HG03108 (cell line): ENCODE results near the gene IGFL2.
"Not testable (repeated sequence)": the region's sequence is repeated elsewhere in the genome, so short reads cannot be mapped to it uniquely, and the experiment has no call there.

Source experiments
- ATAC-seq: cut with Tn5 transposase; IDR thresholded peaks from one replicate; pipeline ENCODE4 v1.9.1; 2021; ENCODE audit warnings: moderate library complexity; ENCODE audit not compliant: unreplicated experiment

The IGFL2 gene

DNA sequence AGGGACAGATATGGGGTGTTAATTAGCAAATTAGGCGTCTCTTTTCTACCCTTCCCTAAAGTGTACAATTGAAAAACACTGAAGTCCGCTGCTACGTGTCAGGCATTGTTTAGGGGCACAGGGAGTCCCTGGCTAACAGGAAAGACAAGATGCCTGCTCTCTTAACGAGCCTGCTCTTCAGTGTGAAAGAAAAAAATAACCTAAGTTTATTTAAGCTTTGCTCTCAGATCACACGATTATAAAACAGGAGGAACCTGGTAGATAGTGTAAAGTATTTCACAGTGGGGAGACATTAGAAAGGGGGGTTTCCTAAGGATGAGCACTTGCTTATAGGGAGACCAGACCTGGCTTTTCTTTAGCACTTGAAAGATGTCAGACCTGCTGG, 38.7 kb downstream of the IGFL2 start:
- no peak for ATAC-seq

DNA sequence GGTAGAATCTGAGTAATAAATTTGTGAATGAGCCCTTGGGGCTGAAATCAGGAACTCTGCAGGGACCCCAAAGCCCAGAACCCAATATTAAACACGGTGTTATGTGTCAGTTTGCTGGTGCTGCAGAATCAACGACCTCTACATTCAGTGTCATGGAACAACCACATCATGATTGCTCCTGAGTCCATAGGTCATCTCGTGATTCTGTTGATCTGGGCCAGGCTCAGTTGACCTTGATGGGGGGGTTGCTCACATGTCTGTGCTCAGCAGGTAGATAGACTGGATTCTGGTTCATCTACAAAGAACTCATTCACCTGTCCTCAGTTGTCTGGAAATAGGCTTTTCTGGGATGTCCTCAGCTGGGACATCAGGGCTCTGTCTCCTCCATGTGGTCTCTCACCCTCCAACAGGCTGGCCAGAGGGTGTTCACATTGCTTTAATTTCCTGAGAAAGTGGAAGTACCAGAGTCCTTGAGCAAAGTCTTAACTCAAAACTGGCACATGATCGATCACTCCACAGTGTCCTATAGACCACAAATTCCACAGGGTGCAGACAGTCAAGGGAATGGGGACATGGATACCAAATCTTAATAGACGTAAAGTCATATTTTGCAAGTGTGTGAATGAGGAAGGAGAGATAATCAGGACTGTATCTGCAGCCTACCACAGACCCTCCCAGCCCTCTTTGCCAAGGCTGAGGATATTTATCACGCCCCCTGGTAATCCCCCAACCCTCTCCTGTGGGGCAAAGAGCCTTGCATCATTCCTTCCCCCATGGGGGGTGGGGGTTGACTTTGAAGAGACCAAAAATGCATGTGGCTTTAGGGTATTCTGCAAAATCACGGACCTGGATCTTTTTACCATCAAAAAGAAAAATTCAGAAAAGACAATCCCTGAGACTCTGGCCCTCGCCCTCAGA, 42.2 kb downstream of the IGFL2 start:
- ATAC-seq: no peak

- ATAC-seq: no peak
Observed at GRCh38 chr19:46191356-46191755, 43.3 kb downstream of the IGFL2 start.

GRCh38 chr19:46191972-46192371, 43.9 kb downstream of the IGFL2 start:
- no peak for ATAC-seq

- ATAC-seq: not testable (repeated sequence)
Observed at GRCh38 chr19:46192626-46192991, 44.6 kb downstream of the IGFL2 start.

DNA sequence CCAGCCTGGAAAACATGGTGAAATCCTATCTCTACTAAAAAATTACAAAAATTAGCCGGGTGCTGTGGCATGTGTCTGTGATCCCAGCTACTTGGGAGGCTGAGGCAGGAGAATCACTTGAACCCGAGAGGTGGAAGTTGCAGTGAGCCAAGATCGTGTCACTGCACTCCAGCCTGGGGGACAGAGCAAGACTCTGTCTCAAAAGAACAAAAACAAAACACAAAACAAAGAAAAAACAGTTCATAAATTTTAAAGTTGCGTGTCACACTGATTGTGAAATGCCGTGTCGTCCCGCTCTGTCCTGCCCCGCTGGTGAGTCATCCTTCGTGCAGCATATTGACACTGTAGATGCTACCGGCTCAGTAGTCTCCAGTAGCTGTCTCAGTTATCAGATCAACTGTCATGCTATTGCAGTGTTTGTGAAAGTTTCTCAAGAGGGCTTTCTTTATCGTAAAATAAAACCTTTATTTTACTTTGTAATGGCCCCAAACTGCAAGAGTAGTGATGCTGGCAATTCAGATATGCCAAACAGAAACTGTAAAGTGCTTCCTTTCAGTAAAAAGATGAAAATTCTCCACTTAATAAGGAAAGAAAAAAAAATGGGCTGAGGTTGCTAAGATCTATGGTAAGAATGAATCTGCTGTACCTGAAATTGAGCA, 45.1 kb downstream of the IGFL2 start:
- no peak for ATAC-seq

DNA sequence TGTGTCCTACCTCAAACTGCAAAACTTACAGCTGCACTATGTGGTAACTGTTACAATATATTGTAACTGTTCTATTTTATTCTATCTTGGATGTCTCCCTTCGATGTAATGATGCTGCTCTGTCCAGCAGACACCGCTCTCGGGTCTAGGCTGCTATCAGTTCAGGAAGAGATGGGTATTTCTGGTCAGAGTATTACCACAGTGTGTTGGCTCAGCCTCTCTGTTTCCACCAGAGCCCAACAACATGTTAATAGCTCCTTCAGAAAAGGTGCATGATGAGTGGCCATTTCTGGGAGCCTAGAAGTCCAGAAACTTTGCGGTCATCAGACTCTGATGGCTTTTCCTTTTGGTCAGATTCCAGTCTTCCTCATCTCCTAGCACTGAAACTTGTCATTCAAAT, 45.6 kb downstream of the IGFL2 start:
- ATAC-seq: no peak

- ATAC-seq: no peak
Observed at GRCh38 chr19:46195104-46195503, 47.1 kb downstream of the IGFL2 start.

- not testable (repeated sequence) for ATAC-seq
Observed at GRCh38 chr19:46195919-46196318, 47.9 kb downstream of the IGFL2 start.

GRCh38 chr19:46196410-46197124, 48.5 kb downstream of the IGFL2 start:
- no peak for ATAC-seq

DNA sequence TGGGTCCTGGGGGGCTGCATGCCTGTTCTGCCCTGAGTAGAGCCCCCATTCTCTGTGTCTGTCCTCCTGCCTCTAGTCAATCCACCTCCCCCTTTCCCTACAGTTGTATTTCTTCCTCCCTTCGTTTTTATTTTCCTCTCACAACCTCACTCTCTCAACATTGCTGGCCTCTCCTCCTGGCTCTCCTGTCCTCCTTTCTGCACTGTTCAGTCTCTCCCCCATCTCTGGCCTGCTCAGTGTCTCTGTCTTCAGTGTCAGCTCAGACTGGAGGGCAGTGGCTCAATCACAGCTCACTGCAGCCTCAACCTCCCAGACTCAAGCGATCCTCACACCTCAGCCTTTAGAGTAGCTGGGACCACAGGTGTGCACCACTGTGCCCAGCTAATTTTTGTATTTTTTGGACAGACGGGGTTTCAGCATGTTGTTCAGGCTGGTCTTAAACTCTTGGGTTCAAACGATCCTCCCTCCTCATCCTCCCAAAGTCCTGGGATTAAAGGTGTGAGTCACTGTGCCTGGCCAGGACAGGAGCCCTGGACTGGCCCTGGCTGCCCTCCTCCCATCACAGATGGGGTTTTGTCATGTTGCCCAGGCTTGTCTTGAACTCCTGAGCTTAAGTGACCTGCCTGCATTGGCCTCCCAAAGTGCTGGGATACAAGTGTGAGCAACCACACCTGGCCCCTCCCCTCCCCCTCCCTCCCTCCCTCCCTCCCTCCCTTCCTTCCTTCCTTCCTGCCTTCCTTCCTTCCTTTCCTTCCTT, 49.5 kb downstream of the IGFL2 start:
- ATAC-seq: no peak

GRCh38 chr19:46198756-46199155, 50.7 kb downstream of the IGFL2 start:
- ATAC-seq: no peak

DNA sequence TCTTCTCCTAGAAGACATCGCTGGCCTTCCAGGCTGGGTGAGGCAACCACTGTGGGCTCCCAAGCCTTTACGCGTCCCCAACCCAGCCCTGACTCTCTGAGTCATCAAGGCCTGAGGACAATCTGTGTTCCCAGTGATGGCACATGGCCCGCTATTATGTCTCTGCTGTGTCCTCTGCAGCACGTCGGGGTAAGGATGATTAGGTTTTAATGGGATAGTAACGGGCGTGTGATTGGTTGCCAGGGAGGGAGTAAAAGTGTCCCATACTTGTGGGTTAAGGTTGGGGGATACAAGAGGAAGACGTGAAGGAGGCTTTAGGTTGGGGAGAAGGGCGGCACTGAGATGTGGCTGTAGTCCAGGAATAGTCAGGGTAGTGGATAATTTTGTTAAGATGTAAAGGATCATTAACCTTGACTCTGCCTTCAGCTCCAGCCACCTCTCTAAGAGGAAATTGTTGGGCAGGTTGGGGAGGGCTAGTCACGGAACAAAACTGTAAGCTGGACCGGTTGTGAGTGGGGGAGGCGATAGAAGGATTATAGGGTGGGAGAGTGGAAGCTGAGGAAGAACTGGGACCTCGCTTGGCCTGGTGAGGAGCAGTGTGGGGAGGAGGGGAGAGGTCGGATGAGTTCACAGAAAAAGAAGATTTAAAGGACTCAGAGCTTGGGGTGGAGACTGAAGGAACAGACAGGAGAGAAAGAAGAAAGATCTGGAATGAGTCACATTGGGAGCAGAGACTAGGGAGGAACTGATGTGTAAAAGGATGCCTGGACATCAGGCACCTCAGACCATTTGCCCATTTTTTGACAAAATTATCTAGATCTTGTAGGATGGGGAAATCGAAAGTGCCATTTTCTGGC, 53.6 kb downstream of the IGFL2 start:
- ATAC-seq: no peak

- ATAC-seq: no peak
Observed at GRCh38 chr19:46202426-46202825, 54.4 kb downstream of the IGFL2 start.

GRCh38 chr19:46202872-46203860, 55.1 kb downstream of the IGFL2 start:
- ATAC-seq: no peak

- ATAC-seq: no peak
Observed at GRCh38 chr19:46204008-46204407, 56.0 kb downstream of the IGFL2 start.

DNA sequence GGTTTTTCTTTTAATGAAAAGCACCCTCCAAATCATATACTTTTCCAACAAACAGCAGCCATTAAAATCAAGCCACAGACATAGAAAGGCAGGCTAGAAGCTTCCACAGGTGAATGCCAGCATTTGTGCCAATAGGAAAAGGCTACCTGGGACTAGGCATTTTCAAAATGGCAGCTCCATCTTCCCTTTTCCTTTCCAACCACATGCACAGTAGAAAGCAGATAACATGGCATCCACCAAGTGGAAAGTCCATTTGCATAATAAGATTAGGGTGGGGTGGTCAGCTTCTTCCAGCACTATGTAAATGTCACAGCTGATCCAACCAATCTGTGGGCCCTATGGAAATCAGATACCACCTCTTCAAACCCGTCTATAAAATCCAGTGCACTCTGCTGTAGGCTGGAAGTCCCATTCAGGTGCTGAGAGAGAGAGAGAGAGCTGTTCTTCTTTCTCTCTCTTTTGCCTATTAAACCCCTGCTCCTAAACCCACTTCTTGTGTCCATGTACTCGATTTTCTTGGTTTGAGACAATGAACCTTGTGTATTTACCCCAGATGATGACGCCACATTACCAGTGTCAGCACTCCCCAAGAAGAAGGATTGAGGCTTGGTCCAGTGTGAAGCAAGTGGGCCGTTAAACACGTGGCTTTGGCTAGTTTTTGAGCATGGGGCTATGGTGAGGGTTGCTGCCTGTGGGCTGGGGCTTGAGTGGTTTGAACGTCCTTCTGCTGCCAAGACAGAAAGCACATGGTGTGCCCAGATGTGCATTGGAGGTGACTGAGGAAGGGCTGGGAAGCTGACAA, 57.3 kb downstream of the IGFL2 start:
- ATAC-seq: no peak

DNA sequence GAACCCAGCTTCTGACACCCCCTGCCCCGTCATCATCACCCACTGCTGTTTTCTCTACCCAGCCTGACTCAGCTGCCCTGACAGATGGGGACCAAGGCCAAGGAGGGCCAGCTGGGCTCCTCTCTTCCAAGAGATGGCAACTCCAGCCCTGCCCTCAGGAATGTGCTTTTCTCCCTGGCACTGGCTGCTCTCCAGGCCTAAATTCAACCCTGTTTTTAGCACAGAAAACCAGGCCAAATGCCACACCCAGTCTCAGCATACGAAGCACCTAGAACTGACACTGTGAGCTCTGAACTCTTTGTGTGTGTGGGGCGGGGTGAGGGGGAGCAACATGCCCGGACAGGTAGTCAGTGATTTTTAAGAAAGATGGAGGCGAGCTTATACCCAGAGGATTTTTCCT, 58.1 kb downstream of the IGFL2 start:
- ATAC-seq: no peak
